HG03097 (cell line): Measurements from ENCODE around the gene THSD7A.

ENCODE experiments used
- ATAC-seq: cut with Tn5 transposase; IDR thresholded peaks from one replicate; pipeline ENCODE4 v1.9.1; 2021; ENCODE audit not compliant: unreplicated experiment, low FRiP score

THSD7A gene

GRCh38 chr7:11754123-11754522 is 77.9 kb downstream of the THSD7A start:
- no peak for ATAC-seq

GRCh38 chr7:11753433-11753832 is 78.6 kb downstream of the THSD7A start:
- no peak for ATAC-seq

DNA sequence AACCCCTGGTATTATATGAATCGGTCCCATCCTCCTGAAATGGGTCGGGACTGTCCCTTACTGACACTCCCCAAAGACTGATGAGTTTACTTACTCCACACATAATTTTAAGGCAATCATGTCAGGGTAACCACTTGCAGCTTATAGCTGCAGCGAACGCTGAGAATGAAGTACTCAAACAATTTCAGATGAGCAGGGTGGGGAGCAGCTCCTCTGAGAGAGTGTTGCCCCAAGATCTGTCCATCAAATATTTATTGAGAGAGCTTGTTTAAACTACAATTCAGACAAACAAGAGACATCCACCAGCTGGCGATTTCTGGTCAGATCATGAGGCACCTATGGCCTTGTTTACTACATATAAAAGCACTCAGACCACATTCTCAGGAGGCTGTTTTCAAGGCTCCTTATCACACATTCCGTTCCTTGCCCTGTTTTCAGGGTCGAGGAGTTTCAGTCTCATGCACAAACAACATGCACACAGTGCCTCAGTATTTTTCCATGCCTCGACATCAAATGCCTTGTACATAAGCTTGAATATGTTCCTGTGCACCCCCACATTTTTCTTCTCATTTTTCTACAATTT is 80.1 kb downstream of the THSD7A start:
- ATAC-seq: no peak

DNA sequence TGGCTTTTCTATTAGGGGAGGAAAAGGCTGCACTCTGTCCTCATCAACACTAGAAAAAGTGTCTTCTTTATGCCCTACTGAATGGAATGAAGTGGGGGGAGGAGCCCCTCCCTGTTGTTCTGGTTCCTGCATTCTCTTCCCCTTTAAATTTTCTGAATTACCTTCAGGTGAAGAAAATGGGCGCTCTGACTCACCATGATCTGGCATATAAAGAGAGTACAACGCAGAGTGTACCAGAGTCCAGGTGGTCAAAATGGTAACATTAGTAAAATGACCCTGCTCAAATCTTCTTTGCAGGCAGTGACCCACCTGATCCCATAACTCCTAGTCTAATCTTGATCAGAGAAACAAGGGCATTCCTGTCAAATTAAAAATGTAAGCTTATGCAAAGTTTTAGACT is 80.7 kb downstream of the THSD7A start:
- no peak for ATAC-seq

DNA sequence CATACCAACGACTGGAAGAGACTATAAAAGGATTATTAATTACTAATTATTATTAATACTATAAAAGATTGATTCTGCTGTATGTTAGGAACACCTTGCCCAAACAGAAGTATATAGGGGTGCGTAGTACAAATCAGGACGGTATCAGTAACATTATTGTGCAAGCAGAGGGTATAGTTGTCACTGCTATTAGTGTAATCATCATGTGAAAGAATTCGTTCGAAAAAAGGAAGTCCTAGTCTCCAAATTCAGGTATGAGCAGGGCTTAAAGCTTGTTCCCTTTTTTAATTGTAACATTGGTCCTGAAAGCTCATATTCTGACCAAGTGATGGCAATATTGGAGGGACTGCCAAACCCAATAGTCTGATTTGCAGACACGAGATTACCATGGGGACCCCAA is 81.8 kb downstream of the THSD7A start:
- no peak for ATAC-seq

GRCh38 chr7:11749629-11750028 is 82.4 kb downstream of the THSD7A start:
- no peak for ATAC-seq

DNA sequence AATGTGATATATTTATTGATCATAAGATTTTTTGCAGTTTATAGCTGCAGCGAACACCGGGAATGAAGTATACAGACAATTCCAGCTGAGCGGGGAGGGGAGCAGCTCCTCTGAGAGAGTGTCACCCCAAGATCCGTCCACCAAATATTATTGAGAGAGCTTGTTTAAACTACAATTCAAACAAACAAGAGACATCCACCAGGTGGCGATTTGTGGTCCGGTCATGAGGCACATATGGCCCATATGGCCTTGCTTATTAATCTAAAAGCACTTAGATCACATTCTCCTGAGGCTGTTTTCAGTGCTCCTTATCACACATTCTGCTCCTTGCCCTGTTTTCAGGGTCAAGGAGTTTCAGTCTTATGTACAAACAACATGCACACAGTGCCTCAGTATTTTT is 83.1 kb downstream of the THSD7A start:
- ATAC-seq: no peak

- no peak for ATAC-seq
Measured at GRCh38 chr7:11747715-11748485, 84.1 kb downstream of the THSD7A start.

DNA sequence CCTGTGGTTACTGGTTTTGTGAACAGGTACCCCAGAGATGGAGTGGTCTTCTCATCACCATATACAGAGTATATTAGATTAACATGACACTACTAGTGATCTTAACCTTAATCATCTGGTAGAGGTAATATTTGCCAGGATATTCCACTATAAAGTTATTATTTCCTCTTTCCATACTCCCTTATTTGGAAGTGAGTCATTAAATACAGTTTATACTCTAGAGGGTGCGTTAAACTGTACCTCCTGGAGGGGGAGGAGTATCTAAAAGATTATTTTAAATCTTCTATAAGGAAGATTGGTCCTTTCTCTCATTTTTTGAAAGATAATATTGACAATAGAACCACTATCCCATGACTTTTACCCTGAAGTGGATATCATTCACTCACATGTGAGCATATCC is 85.4 kb downstream of the THSD7A start:
- no peak for ATAC-seq

GRCh38 chr7:11743548-11743947 is 88.5 kb downstream of the THSD7A start:
- ATAC-seq: no peak

DNA sequence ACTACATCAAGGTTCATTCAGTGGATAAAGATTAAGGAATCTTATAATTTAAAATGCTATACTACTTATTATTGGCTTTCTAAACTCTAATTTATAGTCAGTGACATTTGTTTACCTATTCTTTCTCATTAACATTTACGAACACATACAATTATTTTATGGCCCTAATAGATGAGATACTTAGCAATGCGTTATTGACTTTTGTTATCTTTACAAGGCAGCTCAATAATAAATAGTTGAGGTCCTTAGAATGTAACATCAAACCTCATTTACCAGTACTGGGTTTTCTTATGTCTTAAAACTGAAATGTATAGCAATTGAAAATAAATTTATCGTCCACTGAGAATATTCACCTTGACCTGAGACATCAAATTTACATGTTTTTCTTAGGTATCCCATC is 89.0 kb downstream of the THSD7A start:
- ATAC-seq: no peak

DNA sequence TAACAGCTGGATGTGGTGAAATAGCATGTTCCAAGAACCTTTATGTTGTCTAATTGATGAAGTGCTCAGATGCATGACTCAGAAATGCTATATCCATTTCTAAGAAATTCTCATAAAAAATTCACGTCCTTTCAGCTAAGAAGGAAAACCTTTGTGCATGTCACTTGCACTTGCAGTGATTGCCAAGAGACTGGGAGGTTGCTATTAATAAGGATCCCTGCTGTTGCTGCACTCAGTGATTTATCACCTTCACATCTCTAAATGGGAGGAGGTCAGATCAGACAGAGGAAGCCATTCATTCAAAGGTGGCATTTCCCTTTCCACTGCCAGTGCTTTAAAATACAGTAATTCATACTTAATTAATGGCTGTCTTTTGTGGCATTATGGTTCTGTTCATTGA is 89.5 kb downstream of the THSD7A start:
- ATAC-seq: no peak

- ATAC-seq: no peak
Measured at GRCh38 chr7:11737723-11738122, 94.3 kb downstream of the THSD7A start.

DNA sequence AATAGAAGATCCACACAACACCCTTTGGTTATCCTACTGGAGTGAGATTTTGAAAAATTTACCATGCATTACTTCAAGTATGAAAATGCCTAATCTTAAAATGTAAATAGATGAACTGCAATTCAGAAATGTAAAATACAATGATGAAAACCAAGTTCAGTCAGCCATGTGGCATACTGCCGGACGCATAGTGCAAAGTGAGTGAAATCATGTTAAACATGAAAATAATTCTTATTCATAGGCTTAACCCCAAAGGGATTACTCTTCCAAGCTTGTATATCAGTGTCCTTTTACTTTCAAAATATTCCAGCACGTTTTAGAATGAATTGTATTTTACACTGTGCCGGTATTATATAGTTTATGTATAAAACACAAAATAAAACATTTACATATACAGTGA is 99.8 kb downstream of the THSD7A start:
- ATAC-seq: no peak

DNA sequence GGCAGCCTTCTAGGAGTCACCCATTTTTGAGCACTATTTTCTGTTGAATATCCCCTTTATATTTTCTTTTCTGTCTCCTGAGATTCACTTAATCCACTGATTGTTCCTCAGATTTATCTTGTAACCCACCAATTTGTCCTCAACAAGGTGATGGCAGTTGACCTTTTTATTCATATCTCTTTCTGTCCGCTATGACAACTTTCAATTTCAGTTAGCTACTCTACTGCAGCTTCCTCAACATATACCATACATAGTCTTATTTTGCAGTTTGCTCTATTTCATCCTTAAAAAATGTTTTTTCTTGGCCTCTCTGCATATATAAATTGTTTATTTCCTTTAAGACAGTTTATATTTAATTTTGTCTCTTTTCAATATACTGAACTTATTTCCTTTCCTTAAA is 101.3 kb downstream of the THSD7A start:
- ATAC-seq: no peak

GRCh38 chr7:11727864-11728263 is 104.1 kb downstream of the THSD7A start:
- no peak for ATAC-seq

DNA sequence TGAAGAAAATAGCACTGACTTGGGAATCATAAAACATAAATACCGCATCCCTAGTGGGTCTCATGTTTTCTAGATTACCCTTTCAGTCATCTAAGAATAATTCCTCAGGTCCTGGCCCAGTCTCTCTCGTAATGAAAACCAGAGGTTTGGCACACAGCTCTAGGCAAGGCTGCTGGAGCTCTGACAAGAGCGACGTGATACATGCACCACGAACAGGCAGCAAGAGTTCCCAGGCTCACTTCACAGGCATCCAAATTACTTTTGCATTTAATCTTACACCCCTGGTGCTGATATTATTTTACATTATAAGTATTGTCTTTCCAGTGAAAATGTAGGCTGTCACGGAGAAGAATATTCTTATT is 105.2 kb downstream of the THSD7A start:
- ATAC-seq: no peak

- ATAC-seq: no peak
Measured at GRCh38 chr7:11726001-11726793, 105.8 kb downstream of the THSD7A start.

GRCh38 chr7:11716185-11716584 is 115.8 kb downstream of the THSD7A start:
- no peak for ATAC-seq

GRCh38 chr7:11714676-11715075 is 117.3 kb downstream of the THSD7A start:
- ATAC-seq: no peak

DNA sequence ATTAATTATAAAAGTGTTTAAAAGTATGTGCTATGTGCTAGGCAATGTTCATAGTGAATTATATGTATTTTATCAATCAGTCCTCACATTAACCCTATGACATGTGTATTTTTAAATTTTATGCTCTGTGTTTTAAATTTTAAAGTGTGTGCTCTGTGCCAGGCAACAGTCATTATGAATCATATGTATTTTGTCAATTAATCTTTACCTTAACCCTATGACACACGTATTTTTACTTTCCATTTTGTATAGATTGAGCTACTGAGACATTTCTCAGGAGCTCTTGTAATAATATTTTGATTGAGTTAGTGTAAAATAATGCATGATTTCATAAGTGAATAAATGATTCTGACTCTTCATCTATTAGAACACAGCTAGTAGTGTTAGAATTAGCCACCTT is 117.8 kb downstream of the THSD7A start:
- ATAC-seq: no peak

DNA sequence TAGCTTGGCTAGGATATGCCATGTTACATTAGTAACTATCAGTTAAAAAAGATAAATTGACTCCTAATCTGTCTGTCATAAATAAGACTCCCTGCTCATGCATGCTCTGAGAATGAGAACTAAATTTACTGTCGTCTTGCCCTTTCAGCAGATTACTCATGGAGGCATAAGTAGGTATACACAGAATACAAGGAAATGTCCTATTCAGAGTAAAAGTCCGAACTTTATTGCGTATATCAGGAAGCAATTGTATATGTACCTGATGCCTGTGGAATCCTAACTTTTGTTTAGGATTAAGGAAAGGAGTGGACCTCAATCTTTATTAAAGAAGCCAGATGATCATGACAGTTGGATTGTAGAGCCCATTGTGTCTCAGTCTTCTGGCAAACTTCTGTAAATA is 118.6 kb downstream of the THSD7A start:
- ATAC-seq: no peak
